HG03108 (cell line): ENCODE measurements around the gene NAGS.
"Not testable (repeated sequence)": the region's sequence is repeated elsewhere in the genome, so short reads cannot be mapped to it uniquely, and the experiment has no call there.

Experiments used
- ATAC-seq: cut with Tn5 transposase; IDR thresholded peaks from one replicate; pipeline ENCODE4 v1.9.1; 2021; ENCODE audit warnings: moderate library complexity; ENCODE audit not compliant: unreplicated experiment

NAGS gene

GRCh38 chr17:43983515-43984411 lies 20.7 kb upstream of the NAGS start:
- no peak for ATAC-seq

GRCh38 chr17:43984521-43984920 lies 19.9 kb upstream of the NAGS start:
- ATAC-seq, result no peak

- no peak for ATAC-seq
These were observed 18.0 kb upstream of the NAGS start for GRCh38 chr17:43986225-43986981.

GRCh38 chr17:43987131-43988021 lies 17.0 kb upstream of the NAGS start:
- no peak for ATAC-seq

DNA sequence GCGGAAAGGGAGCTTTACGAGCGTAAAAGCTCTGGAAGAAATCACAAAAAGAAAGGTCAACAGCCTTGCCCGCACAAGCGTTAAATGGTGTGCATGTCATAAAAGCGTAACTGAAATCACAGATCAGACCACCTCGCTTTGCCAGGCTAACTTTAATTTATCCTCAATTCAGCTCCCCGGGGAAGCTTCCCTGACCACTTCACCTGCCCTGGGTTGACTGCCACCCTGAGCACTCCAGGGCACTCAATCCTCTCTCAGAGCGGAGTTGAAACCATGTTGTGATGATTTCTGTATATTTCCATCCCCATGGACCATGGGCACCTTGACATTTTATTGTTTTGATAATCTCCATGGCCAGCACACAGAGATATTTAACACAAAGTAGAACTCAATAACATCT lies 16.1 kb upstream of the NAGS start:
- no peak for ATAC-seq

GRCh38 chr17:43992641-43993040 lies 11.8 kb upstream of the NAGS start:
- no peak for ATAC-seq

DNA sequence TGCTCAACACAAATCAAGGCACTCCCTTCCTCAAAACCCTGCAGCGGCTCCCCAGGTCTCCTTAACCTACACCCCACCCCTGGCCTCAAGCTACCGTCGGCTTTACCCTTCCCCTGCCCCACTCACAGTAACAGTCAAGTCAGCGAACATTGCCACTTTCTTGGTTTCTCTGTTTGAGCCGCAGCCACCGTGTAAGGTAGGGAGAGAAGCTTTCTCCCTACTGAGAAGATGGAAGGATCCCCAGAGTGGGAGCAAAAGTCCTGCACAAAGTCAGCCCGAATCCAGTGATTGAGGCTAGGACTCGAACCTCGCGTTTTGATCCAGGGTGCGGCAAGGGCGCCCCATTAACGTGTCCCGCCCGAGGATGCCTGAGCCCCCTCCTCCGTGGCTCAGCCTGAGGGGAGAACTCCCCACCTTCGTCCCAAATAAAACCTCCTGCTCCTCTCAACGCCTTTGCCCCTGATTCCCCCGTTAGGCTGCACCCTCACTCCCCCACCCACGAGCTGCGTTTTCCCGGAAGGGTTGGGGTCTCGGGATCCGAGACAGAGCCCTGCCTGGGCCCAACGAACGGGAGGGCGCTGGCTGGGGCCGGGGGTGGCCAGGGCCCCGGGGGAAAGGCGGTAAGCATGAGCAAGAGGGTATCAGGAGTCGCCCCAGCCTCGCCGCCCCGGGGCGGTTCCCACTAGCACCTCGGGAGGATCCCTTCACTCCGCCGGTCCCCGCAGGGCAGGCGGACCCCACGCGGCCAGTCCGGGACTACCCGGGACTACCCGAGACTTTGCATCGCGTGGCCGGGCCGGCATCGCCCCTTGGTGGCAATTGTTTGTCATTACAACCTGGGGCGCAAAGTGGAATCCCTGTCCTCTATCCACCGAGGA lies 9.9 kb upstream of the NAGS start:
- no peak for ATAC-seq

GRCh38 chr17:43995150-43995471 lies 9.3 kb upstream of the NAGS start:
- ATAC-seq, result no peak

GRCh38 chr17:43997180-43997579 lies 7.2 kb upstream of the NAGS start:
- not testable (repeated sequence) for ATAC-seq

DNA sequence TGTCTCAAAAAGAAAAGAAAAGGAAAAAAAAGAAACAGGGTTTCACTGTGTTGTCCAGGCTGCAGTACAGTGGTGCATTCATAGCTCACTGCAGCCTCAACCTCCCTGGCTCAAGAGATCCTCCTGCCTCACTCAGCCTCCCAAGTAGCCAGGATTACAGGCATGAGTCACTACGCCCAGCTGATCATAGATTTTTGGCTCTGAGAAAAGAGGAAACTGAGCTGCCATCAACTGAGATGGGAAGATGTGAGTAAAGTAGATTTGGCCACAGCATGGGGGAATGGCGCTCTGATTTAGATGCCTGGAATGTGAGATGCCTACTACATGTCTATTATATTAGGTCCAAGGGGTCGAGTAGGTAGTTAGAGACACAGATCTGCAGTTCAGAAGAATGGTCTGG lies 5.9 kb upstream of the NAGS start:
- ATAC-seq, result no peak

DNA sequence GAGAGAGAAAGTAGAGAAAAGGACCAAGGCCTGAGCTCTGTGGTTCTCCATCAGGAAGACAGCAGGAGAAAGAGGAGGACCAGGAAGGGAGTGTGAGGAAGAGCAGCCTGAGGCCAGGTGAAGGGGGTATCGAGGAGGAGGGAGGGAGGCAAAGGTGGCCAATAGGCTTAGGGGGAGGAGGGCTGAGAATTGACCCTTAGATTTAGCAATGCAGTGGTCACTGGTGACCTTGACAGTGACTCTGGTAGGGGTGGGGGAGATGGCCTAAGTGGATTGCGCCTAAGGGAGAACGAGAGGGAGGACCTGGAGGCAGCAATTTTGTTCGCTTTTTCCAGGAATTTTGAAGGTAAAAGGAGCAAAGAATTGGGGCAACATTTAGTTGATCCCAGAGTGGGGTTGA lies 5.4 kb upstream of the NAGS start:
- no peak for ATAC-seq

- ATAC-seq, result no peak
These were observed 4.1 kb upstream of the NAGS start for GRCh38 chr17:44000141-44000860.

DNA sequence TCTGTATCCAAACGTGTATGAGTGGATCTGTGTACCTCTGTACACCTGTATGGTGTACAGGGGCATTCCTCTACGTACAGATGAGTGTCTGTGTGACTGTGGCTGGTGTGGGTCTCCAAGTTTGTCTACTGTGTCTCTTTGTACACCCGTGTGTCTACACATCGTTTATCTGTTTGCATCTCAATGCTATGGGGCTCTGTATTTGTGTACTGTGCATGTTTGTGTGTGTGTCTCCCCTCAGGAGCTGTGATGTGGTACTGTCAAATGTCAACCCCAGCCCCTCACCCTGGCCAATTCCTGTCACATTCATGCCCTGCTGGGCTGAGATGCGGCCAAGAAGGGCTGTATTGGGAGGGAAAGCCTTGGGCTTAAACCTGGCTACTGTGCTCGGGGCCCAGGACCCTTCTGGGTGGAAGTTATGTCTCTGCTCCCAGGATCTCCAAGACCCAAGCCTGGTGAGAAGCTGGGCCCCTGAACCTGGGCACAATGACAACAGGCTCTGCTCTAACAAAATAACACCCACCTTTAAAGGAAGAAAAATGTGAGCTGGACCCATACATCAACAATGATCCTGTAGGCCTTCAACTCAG lies 3.5 kb upstream of the NAGS start:
- ATAC-seq, result no peak

- no peak for ATAC-seq
These were observed 2.9 kb upstream of the NAGS start for GRCh38 chr17:44001461-44001920.

- no peak for ATAC-seq
These were observed 2.1 kb upstream of the NAGS start for GRCh38 chr17:44002141-44002848.

GRCh38 chr17:44004761-44005526 lies 522 bp downstream of the NAGS start:
- ATAC-seq, result no peak

- ATAC-seq, result no peak
These were observed 1.3 kb downstream of the NAGS start for GRCh38 chr17:44005527-44006271.
